Measurements from ENCODE around the gene APBB3.

APBB3 gene

GRCh38 chr5:140546851-140547507 is 17.4 kb downstream of the APBB3 start:
- in situ Hi-C loops (cut with HindIII; ENCODE audit: low sequenced_read_pairs): no loop called here
- no peak for DNase-seq (ENCODE audit: low read depth)
- TF ChIP-seq CTCF (IDR thresholded peaks at IDR 0.05; ENCODE audit: low read depth, low read length, missing control alignments): no peak
- no peak overlapping the region for H3K4me3 ChIP-seq (ENCODE audit: low read depth, low read length)

- no peak overlapping the region for H3K4me3 ChIP-seq (ENCODE audit: low read depth, low read length)
- no peak for DNase-seq (ENCODE audit: low read depth)
- in situ Hi-C loops (cut with HindIII; ENCODE audit: low sequenced_read_pairs): no loop called here
- no peak for TF ChIP-seq CTCF (IDR thresholded peaks at IDR 0.05; ENCODE audit: low read depth, low read length, missing control alignments)
Observed at GRCh38 chr5:140545606-140546005, 18.8 kb downstream of the APBB3 start.

- no peak overlapping the region for H3K4me3 ChIP-seq (ENCODE audit: low read depth, low read length)
- in situ Hi-C loops (cut with HindIII; ENCODE audit: low sequenced_read_pairs): loop anchor here (5.0 kb wide), 1 partner anchor 102 kb away; the partner anchor contains the start of genes IK and NDUFA2
- no peak for TF ChIP-seq CTCF (IDR thresholded peaks at IDR 0.05; ENCODE audit: low read depth, low read length, missing control alignments)
- no peak for DNase-seq (ENCODE audit: low read depth)
Observed at GRCh38 chr5:140544986-140545385, 19.4 kb downstream of the APBB3 start.

- no peak for TF ChIP-seq CTCF (IDR thresholded peaks at IDR 0.05; ENCODE audit: low read depth, low read length, missing control alignments)
- no peak for DNase-seq (ENCODE audit: low read depth)
- no peak overlapping the region for H3K4me3 ChIP-seq (ENCODE audit: low read depth, low read length)
- in situ Hi-C loops (cut with HindIII; ENCODE audit: low sequenced_read_pairs): loop anchor here (5.0 kb wide), 1 partner anchor 104 kb away; the partner anchor contains the start of genes IK and NDUFA2
Observed at GRCh38 chr5:140542972-140543371, 21.4 kb downstream of the APBB3 start.

GRCh38 chr5:140540227-140540626 is 24.2 kb downstream of the APBB3 start:
- in situ Hi-C loops (cut with HindIII; ENCODE audit: low sequenced_read_pairs): loop anchor here (5.0 kb wide), 1 partner anchor 107 kb away; the partner anchor contains the start of genes IK and NDUFA2
- no peak overlapping the region for H3K4me3 ChIP-seq (ENCODE audit: low read depth, low read length)
- DNase-seq (ENCODE audit: low read depth): no peak
- TF ChIP-seq CTCF (IDR thresholded peaks at IDR 0.05; ENCODE audit: low read depth, low read length, missing control alignments): no peak

- in situ Hi-C loops (cut with HindIII; ENCODE audit: low sequenced_read_pairs): no loop called here
- DNase-seq (ENCODE audit: low read depth): no peak
- no peak for TF ChIP-seq CTCF (IDR thresholded peaks at IDR 0.05; ENCODE audit: low read depth, low read length, missing control alignments)
Observed at GRCh38 chr5:140524003-140524402, 40.4 kb downstream of the APBB3 start.

More at GRCh38 chr5:140524003-140524402, 40.4 kb downstream of the APBB3 start:
- no peak overlapping the region for H3K4me3 ChIP-seq (ENCODE audit: low read depth, low read length)
